K562 (cell line): Measurements from ENCODE around the gene GAPVD1. TPM values are rescaled to one million over a fixed set of nuclear protein-coding genes. Genes with fewer than 3 reads are reported as not detected.
"Not testable (repeated sequence)": the region's sequence is repeated elsewhere in the genome, so short reads cannot be mapped to it uniquely, and the experiment has no call there.

Source experiments
- ATAC-seq: fragments of 200-7000 bp; cut with Tn5 transposase; 3 replicates; pipeline ENCODE4 v1.9.1; 2020; ENCODE audit warnings: moderate library complexity
- BruUV-seq: library from RNA; stranded (reverse); fragments of 400-500 nt; replicated peaks from 2 replicates; lab custom pipeline; 2021; lab: Mats Ljungman, UMichigan
- CTCF ChIA-PET: fragments of 300-600 bp; formaldehyde crosslinking; extraction: SDS; loops from one replicate; lab custom pipeline; 2021; ENCODE audit warnings: low intra/inter-chr PET ratio; lab: Yijun Ruan, JAX
- POLR2A ChIA-PET: fragments of 300-600, 350-650 bp; sonication (Branson Sonifier 250); formaldehyde crosslinking; extraction: SDS; loops from one replicate; lab custom pipeline; 2021; ENCODE audit warnings: antibody characterized with exemption, inconsistent platforms; lab: Yijun Ruan, JAX
- DNase-seq, 4 experiments: peaks; one replicate each; pipeline versions ENCODE4 v3.0.0 to v3.0.0-alpha.2; 2011 to 2018; ENCODE audit warnings: low spot score in 3 of 4, mixed read lengths in 3 of 4; ENCODE audit errors: extremely low read depth in 1 of 4
- FAIRE-seq: peaks from 2 replicates; lab custom pipeline; 2011; peaks lifted over from hg19 to GRCh38; lab: Jason Lieb, UNC
- H2AFZ ChIP-seq: 2 replicates; pipeline ENCODE4 v1.6.0; 2011; ENCODE audit warnings: low read depth, low read length, control low read depth, inconsistent platforms
- H3K27ac ChIP-seq: fragments of 200-600 bp; 3 replicates; pipeline ENCODE4 v1.8.0; 2011; ENCODE audit warnings: low read depth, mild to moderate bottlenecking, control low read depth, inconsistent platforms, low read length, moderate library complexity, mixed read lengths; ENCODE audit errors: extremely low read depth
- H3K27me3 ChIP-seq, 2 experiments: fragments of 300-600 bp in 1 of 2; 2 replicates in 1 of 2; 3 replicates in 1 of 2; pipeline versions ENCODE4 v1.6.0 to v1.8.0; 2011; ENCODE audit warnings: inconsistent platforms in 2 of 2, low read length in 2 of 2, mild to moderate bottlenecking in 1 of 2, mixed read lengths in 1 of 2, moderate library complexity in 1 of 2; ENCODE audit not compliant: control insufficient read depth in 2 of 2, insufficient read depth in 2 of 2
- H3K36me3 ChIP-seq: fragments of 300-600 bp; 3 replicates; pipeline ENCODE4 v1.8.0; 2011; ENCODE audit warnings: mild to moderate bottlenecking, low read length, inconsistent platforms; ENCODE audit not compliant: control insufficient read depth, insufficient read depth
- H3K4me1 ChIP-seq, 2 experiments: fragments of 200-600 bp in 1 of 2; replicated peaks in 1 of 2; 2 replicates in 1 of 2; 3 replicates in 1 of 2; pipeline versions ENCODE4 v1.5.1 to v1.8.0; 2011; ENCODE audit warnings: inconsistent platforms in 2 of 2, low read length in 2 of 2, mild to moderate bottlenecking in 1 of 2, mixed read lengths in 1 of 2, moderate library complexity in 1 of 2; ENCODE audit not compliant: control insufficient read depth in 2 of 2, insufficient read depth in 2 of 2
- H3K4me2 ChIP-seq: 2 replicates; pipeline ENCODE4 v1.6.1; 2011; ENCODE audit warnings: low read length, control low read depth, inconsistent platforms, mixed read lengths; ENCODE audit not compliant: insufficient read depth
- H3K4me3 ChIP-seq: fragments of 200-600 bp; sonication (generic), shearing (Covaris generic); 2 replicates; pipeline ENCODE4 v1.5.1; 2016; ENCODE audit warnings: control low read depth, inconsistent platforms
- H3K79me2 ChIP-seq: fragments of 200-600 bp; 3 replicates; pipeline ENCODE4 v1.8.0; 2011; ENCODE audit warnings: low read length, inconsistent platforms; ENCODE audit not compliant: control insufficient read depth, insufficient read depth
- H3K9ac ChIP-seq, 2 experiments: 2 replicates each; pipeline versions ENCODE4 v1.6.0 to v1.6.1; 2011; ENCODE audit warnings: low read depth in 2 of 2, low read length in 2 of 2, control low read depth in 1 of 2, inconsistent platforms in 1 of 2, mild to moderate bottlenecking in 1 of 2, mixed read lengths in 1 of 2; ENCODE audit not compliant: insufficient read depth in 1 of 2
- H3K9me1 ChIP-seq: one replicate; pipeline ENCODE4 v1.6.0; 2011; ENCODE audit warnings: inconsistent platforms, mild to moderate bottlenecking, low read length, moderate library complexity; ENCODE audit not compliant: control insufficient read depth, insufficient read depth
- H3K9me3 ChIP-seq: replicated peaks from 2 replicates; pipeline ENCODE4 v1.5.1; 2011; ENCODE audit warnings: low read depth, low read length, inconsistent platforms; ENCODE audit not compliant: control insufficient read depth, insufficient read depth
- H4K20me1 ChIP-seq: replicated peaks from 2 replicates; pipeline ENCODE4 v1.6.1; 2011; ENCODE audit warnings: low read length, inconsistent platforms, mixed read lengths; ENCODE audit not compliant: control insufficient read depth, insufficient read depth
- BMI1 ChIP-seq: fragments of 150-350 bp; IDR thresholded peaks from 2 replicates; pipeline ENCODE4 v1.6.1; 2014; ENCODE audit warnings: low read length
- RAD21 ChIP-seq, 2 experiments: fragments of 250-450 bp in 1 of 2; fragments of 450-650 bp in 1 of 2; sonication (Bioruptor Pico) in 1 of 2; formaldehyde crosslinking in 1 of 2; IDR thresholded peaks in 1 of 2; conservative IDR thresholded peaks in 1 of 2; 2 replicates each; pipeline versions ENCODE4 v1.4.0 to v1.8.0; 2020 to 2022; ENCODE audit warnings: mild to moderate bottlenecking in 2 of 2, moderate library complexity in 1 of 2
- SMARCB1 ChIP-seq: IDR thresholded peaks from 2 replicates; pipeline ENCODE4 v1.6.1; 2011; ENCODE audit warnings: improper control_type of control experiment, low read depth; ENCODE audit not compliant: insufficient read length
- TBP ChIP-seq: optimal IDR thresholded peaks from 2 replicates; pipeline ENCODE3; 2011; ENCODE audit warnings: low read depth, low read length, improper control_type of control experiment
- TRIM25 ChIP-seq: fragments of 450-650 bp; IDR thresholded peaks from 2 replicates; pipeline ENCODE4 v1.7.0; 2016; ENCODE audit warnings: borderline replicate concordance
- TSHZ1 ChIP-seq: fragments of 250-450 bp; sonication (Bioruptor Pico); IDR thresholded peaks from 2 replicates; pipeline ENCODE4 v1.4.0; 2020; ENCODE audit warnings: mild to moderate bottlenecking, moderate library complexity
- ZNF197 ChIP-seq: fragments of 200-800 bp; sonication (Bioruptor generic); IDR thresholded peaks from 2 replicates; pipeline ENCODE4 v1.6.1; 2016; ENCODE audit warnings: low read depth, missing genetic modification characterization, missing compliant biosample characterization
- WGBS: fragments of 100-300 bp; shearing (Covaris generic); methylation state at CpG from one replicate; pipeline ENCODE4 v1.1.6; 2016; ENCODE audit warnings: low coverage, mixed read lengths; ENCODE audit not compliant: insufficient coverage; ENCODE audit errors: missing lambda C conversion rate; 5-methylcytosine and 5-hydroxymethylcytosine counted together
- in situ Hi-C: fragments of 300-500 bp; cut with MboI; formaldehyde crosslinking; loops from 4 replicates; pipeline ENCODE4 v1.15.0; 2018; ENCODE audit warnings: inconsistent platforms, mixed read lengths
- intact Hi-C: fragments of 100-400 bp; cut with micrococcal nuclease; formaldehyde crosslinking; loops from 2 replicates; pipeline ENCODE4 v1.14.2; 2022
- polyA plus RNA-seq, 8 experiments: library from polyadenylated mRNA; depleted of rRNA in 4 of 8; stranded (reverse) in 5 of 8; unstranded in 3 of 8; fragments of >200 nt; fragmentation: Nextera tagmentation in 2 of 8; fragmentation: Illumina TruSeq in 1 of 8; extraction: Ambion mirVana in 2 of 8; extraction: Trizol in 1 of 8; gene quantifications; 2 replicates each; pipeline versions ENCODE4 v1.2.1 to v1.2.3, GENCODE V29; 2011 to 2014; ENCODE audit warnings: inconsistent platforms in 1 of 8, missing spikeins in 1 of 8
- total RNA-seq, 7 experiments: library from RNA; depleted of rRNA in 6 of 7; stranded (reverse); fragments of >200 nt in 6 of 7; fragmentation: Illumina TruSeq in 2 of 7; extraction: Trizol in 2 of 7; gene quantifications; 2 replicates each; pipeline versions ENCODE4 v1.2.1 to v1.2.3, GENCODE V29; 2011 to 2021; ENCODE audit warnings: low replicate concordance in 1 of 7

GAPVD1 gene
- total and polyA plus RNA-seq, 9 of the 15 experiments (the other 6 are each of a cell fraction or from before 2014, with no cell fraction given), result 9.5 to 66.1 (median 45.5) TPM

- peaks cover 37% of the 10 kb centered on the region; the same call in 1 of the 3 replicates for H3K36me3 ChIP-seq
- H3K9me3 ChIP-seq, H3K4me3 ChIP-seq, H4K20me1 ChIP-seq, ATAC-seq, DNase-seq, H2AFZ ChIP-seq, BruUV-seq, H3K9ac ChIP-seq, CTCF ChIA-PET, FAIRE-seq, H3K9me1 ChIP-seq, H3K27me3 ChIP-seq: not testable (repeated sequence)
- intact Hi-C loops, result loop anchor here (5.0 kb wide), 1 partner anchor 73 kb away; no protein-coding TSS in a partner anchor
- peaks cover 23 to 31% of the 10 kb centered on the region in 2 experiments; a peak in 4 of 5 replicates for H3K4me1 ChIP-seq
- peak overlapping the region; percentile 32; the same call in 1 of the 3 replicates for H3K27ac ChIP-seq
- 91% methylated on average over 7 of the region's 7 CpGs for WGBS
- POLR2A ChIA-PET, result interaction anchor here (1.1 to 4.0 kb wide), 3 partner anchors 9 to 23 kb away, joined by 3 to 22 read pairs (median 6); partner anchors contain the start of gene HSPA5
- H3K4me2 ChIP-seq, result peak overlapping the region; percentile 55; the same call in 1 of the 2 replicates
- in situ Hi-C loops, result loop anchor here (25.0 kb wide), 1 partner anchor 1223 kb away; no protein-coding TSS in a partner anchor
- peaks cover 74% of the 10 kb centered on the region for H3K79me2 ChIP-seq
Measured at GRCh38 chr9:125264068-125264467, 2.4 kb downstream of the GAPVD1 start.

- CTCF ChIA-PET, result no interaction called here
- peak overlapping the region; percentile 59; the same call in 1 of the 3 replicates for H3K27ac ChIP-seq
- no peaks in the 10 kb centered on the region for H3K9me3 ChIP-seq
- intact Hi-C loops, result no loop called here
- H3K4me3 ChIP-seq, result no peak overlapping the region
- no peaks in the 10 kb centered on the region for H3K27me3 ChIP-seq
- no peak overlapping the region for H2AFZ ChIP-seq
- H4K20me1 ChIP-seq, result no peaks in the 10 kb centered on the region
- DNase-seq (no peak), ATAC-seq (peak; percentile 63), FAIRE-seq (no peak)
- 65% methylated on average over 5 of the region's 6 CpGs for WGBS
- no TSS peak for BruUV-seq
- peaks cover 95% of the 10 kb centered on the region for H3K79me2 ChIP-seq
- H3K4me2 ChIP-seq, result no peak overlapping the region
- in situ Hi-C loops, result loop anchor here (25.0 kb wide), 1 partner anchor 1219 kb away; no protein-coding TSS in a partner anchor
- H3K4me1 ChIP-seq, result peaks cover 12 to 19% of the 10 kb centered on the region in 2 experiments; a peak in 4 of 5 replicates
- H3K36me3 ChIP-seq, result peaks cover 52% of the 10 kb centered on the region; the same call in 2 of the 3 replicates
- H3K9me1 ChIP-seq, result no peaks in the 10 kb centered on the region
- POLR2A ChIA-PET, result interaction anchor here (0.5 to 1.3 kb wide), 6 partner anchors 8 to 359 kb away, joined by 3 to 6 read pairs (median 4); partner anchors contain the start of gene HSPA5
- H3K9ac ChIP-seq, result peak overlapping the region in 1 of 2 experiments; percentile 7; a peak in 1 of 4 replicates
- no peak for TF ChIP-seq TSHZ1
- no peak for TF ChIP-seq TRIM25
- TF ChIP-seq TBP, result no peak
- no peak for TF ChIP-seq RAD21 (CRISPR knock-in tag; conservative IDR thresholded peaks at IDR 0.05 in 1 of 2, IDR thresholded peaks at IDR 0.05 in 1 of 2)
- TF ChIP-seq BMI1, result no peak
- TF ChIP-seq ZNF197 (CRISPR knock-in tag), result no peak
- TF ChIP-seq SMARCB1, result no peak
Measured at GRCh38 chr9:125268394-125269013, 6.9 kb downstream of the GAPVD1 start.
